Fibroblast of mammary gland (primary cell): ENCODE measurements around the gene FBXW2.
"Not testable (repeated sequence)": the region's sequence is repeated elsewhere in the genome, so short reads cannot be mapped to it uniquely, and the experiment has no call there.

Experiments used
- DNase-seq: peaks from one replicate; pipeline ENCODE4 v3.0.0-alpha.2; 2010; ENCODE audit warnings: low read depth
- H3K4me3 ChIP-seq: 2 replicates; pipeline ENCODE4 v1.5.1; 2011; ENCODE audit warnings: low read depth, mild to moderate bottlenecking, low read length, moderate library complexity; ENCODE audit not compliant: control insufficient read depth
- CTCF ChIP-seq: conservative IDR thresholded peaks from 2 replicates; pipeline ENCODE4 v1.5.1; 2011; ENCODE audit warnings: low read depth, low read length, inconsistent platforms; ENCODE audit not compliant: control insufficient read depth, insufficient read depth

FBXW2 gene

GRCh38 chr9:120807607-120808379 is 14.6 kb upstream of the FBXW2 start:
- TF ChIP-seq CTCF: no peak
- no peak overlapping the region for H3K4me3 ChIP-seq

GRCh38 chr9:120804784-120805363 is 11.7 kb upstream of the FBXW2 start:
- H3K4me3 ChIP-seq, DNase-seq: not testable (repeated sequence)

More at GRCh38 chr9:120807607-120808379, 14.6 kb upstream of the FBXW2 start:
- DNase-seq: no peak

GRCh38 chr9:120801441-120801840 is 8.2 kb upstream of the FBXW2 start:
- TF ChIP-seq CTCF: no peak
- no peak for DNase-seq
- no peak overlapping the region for H3K4me3 ChIP-seq

GRCh38 chr9:120791161-120791560 is 2.1 kb downstream of the FBXW2 start:
- TF ChIP-seq CTCF: no peak
- no peak overlapping the region for H3K4me3 ChIP-seq
- peak; percentile 22 for DNase-seq

- DNase-seq: no peak
- no peak overlapping the region for H3K4me3 ChIP-seq
- no peak for TF ChIP-seq CTCF
Observed at GRCh38 chr9:120787933-120788332, 5.3 kb downstream of the FBXW2 start.

- peak; percentile 89 for DNase-seq
- no peak for TF ChIP-seq CTCF
- H3K4me3 ChIP-seq: no peak overlapping the region
Observed at GRCh38 chr9:120783602-120784047, 9.6 kb downstream of the FBXW2 start.

- no peak for TF ChIP-seq CTCF
- no peak overlapping the region for H3K4me3 ChIP-seq
- DNase-seq: no peak
Observed at GRCh38 chr9:120781236-120781635, 12.0 kb downstream of the FBXW2 start.
